ENCODE results near the gene JSRP1.

DNA sequence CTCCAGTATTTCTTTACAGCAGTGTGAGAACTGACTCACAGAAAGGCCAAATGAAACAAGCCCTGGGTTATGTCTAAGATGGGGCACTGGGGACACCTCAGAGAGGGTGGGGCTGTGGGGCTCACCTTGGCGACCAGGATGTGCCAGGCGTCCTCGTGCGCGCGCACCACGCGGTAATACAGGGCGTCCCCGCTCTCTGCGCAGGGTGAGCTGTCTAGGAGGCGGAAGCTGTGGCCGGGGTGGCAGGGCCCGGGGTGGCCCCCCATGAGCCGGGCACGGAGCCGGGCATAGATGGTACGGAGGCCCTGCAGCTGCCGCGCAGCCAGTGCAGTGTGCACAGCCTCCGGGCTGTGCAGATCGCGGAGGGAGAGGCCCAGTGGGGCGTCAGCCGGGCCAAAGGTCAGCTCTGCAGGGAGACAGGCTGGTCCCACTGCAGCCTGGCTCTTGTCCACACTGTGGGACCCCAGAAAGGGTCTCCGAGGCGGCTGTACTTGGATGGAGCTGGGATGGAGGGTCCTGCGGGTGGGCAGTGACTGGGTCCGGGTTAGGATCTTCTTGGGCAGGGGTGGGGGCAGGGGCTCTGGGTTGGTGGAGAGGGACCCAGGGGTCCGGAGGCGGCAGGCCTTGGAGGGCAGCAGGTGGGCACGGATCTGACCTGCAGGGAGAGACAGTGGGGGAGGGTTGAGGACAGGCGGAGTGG lies 22.4 kb upstream of the JSRP1 start:
- TF ChIP-seq, protein P1, sequence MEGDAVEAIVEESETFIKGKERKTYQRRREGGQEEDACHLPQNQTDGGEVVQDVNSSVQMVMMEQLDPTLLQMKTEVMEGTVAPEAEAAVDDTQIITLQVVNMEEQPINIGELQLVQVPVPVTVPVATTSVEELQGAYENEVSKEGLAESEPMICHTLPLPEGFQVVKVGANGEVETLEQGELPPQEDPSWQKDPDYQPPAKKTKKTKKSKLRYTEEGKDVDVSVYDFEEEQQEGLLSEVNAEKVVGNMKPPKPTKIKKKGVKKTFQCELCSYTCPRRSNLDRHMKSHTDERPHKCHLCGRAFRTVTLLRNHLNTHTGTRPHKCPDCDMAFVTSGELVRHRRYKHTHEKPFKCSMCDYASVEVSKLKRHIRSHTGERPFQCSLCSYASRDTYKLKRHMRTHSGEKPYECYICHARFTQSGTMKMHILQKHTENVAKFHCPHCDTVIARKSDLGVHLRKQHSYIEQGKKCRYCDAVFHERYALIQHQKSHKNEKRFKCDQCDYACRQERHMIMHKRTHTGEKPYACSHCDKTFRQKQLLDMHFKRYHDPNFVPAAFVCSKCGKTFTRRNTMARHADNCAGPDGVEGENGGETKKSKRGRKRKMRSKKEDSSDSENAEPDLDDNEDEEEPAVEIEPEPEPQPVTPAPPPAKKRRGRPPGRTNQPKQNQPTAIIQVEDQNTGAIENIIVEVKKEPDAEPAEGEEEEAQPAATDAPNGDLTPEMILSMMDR (IDR thresholded peaks at IDR 0.05; ENCODE audit: poor library complexity), result no peak
- TF ChIP-seq EZH2 (IDR thresholded peaks at IDR 0.05; ENCODE audit: borderline replicate concordance), result no peak
- no peak for TF ChIP-seq EZH2phosphoT487 (IDR thresholded peaks at IDR 0.05; ENCODE audit: low read depth, severe bottlenecking, unreplicated experiment)

All from hepatocyte (in vitro differentiated cells).